ENCODE measurements around the gene DCAF12L1. TPM values are rescaled to one million over a fixed set of nuclear protein-coding genes. Genes with fewer than 3 reads are reported as not detected.

Gene DCAF12L1
- total RNA-seq, 1 experiment from 2014 or later: not detected

DNA sequence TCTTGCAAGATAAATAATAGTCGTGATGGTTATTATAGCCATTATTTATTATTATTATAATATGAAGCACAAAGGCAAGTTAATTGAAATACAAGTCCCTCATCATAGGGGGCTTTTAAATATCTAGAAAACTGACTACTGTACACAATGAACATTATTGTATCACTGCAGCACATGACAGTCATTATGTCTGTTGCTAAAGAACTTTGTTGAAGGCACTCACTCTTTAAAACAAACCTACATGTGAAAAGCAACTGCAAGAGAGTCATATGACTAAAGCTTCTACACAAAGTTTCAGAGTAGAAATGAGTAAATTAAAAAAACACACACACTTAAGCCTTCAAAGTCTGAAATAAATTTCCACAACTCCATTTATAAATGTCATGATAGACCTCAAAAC is 23.3 kb upstream of the DCAF12L1 start:
- H3K4me2 ChIP-seq (ENCODE audit: low read length): no peak overlapping the region
- ATAC-seq (no peak), DNase-seq (ENCODE audit: low read depth, low spot score) (no peak)
- H4K20me1 ChIP-seq (ENCODE audit: insufficient read depth): no peaks in the 10 kb centered on the region
- H3K27me3 ChIP-seq (ENCODE audit: insufficient read depth, low read length): no peaks in the 10 kb centered on the region
- H3K36me3 ChIP-seq (ENCODE audit: control insufficient read depth in 1 of 2, insufficient read depth in 2 of 2, low read length in 2 of 2): no peaks in the 10 kb centered on the region
- H3K79me2 ChIP-seq (ENCODE audit: insufficient read depth, low read length): no peaks in the 10 kb centered on the region
- TF ChIP-seq EZH2phosphoT487 (IDR thresholded peaks at IDR 0.05; ENCODE audit: borderline replicate concordance): no peak
- TF ChIP-seq, protein P1, sequence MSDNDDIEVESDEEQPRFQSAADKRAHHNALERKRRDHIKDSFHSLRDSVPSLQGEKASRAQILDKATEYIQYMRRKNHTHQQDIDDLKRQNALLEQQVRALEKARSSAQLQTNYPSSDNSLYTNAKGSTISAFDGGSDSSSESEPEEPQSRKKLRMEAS (IDR thresholded peaks at IDR 0.05): no peak
- no peak for TF ChIP-seq ZFX (IDR thresholded peaks at IDR 0.05)
- TF ChIP-seq JUND (IDR thresholded peaks at IDR 0.05): no peak
- TF ChIP-seq YY1 (IDR thresholded peaks at IDR 0.05; ENCODE audit: extremely low read depth, insufficient replicate concordance, low read depth, low read length): no peak
- TF ChIP-seq, protein P2, sequence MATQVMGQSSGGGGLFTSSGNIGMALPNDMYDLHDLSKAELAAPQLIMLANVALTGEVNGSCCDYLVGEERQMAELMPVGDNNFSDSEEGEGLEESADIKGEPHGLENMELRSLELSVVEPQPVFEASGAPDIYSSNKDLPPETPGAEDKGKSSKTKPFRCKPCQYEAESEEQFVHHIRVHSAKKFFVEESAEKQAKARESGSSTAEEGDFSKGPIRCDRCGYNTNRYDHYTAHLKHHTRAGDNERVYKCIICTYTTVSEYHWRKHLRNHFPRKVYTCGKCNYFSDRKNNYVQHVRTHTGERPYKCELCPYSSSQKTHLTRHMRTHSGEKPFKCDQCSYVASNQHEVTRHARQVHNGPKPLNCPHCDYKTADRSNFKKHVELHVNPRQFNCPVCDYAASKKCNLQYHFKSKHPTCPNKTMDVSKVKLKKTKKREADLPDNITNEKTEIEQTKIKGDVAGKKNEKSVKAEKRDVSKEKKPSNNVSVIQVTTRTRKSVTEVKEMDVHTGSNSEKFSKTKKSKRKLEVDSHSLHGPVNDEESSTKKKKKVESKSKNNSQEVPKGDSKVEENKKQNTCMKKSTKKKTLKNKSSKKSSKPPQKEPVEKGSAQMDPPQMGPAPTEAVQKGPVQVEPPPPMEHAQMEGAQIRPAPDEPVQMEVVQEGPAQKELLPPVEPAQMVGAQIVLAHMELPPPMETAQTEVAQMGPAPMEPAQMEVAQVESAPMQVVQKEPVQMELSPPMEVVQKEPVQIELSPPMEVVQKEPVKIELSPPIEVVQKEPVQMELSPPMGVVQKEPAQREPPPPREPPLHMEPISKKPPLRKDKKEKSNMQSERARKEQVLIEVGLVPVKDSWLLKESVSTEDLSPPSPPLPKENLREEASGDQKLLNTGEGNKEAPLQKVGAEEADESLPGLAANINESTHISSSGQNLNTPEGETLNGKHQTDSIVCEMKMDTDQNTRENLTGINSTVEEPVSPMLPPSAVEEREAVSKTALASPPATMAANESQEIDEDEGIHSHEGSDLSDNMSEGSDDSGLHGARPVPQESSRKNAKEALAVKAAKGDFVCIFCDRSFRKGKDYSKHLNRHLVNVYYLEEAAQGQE (IDR thresholded peaks at IDR 0.05; ENCODE audit: low read depth): no peak
- TF ChIP-seq, protein P3, sequence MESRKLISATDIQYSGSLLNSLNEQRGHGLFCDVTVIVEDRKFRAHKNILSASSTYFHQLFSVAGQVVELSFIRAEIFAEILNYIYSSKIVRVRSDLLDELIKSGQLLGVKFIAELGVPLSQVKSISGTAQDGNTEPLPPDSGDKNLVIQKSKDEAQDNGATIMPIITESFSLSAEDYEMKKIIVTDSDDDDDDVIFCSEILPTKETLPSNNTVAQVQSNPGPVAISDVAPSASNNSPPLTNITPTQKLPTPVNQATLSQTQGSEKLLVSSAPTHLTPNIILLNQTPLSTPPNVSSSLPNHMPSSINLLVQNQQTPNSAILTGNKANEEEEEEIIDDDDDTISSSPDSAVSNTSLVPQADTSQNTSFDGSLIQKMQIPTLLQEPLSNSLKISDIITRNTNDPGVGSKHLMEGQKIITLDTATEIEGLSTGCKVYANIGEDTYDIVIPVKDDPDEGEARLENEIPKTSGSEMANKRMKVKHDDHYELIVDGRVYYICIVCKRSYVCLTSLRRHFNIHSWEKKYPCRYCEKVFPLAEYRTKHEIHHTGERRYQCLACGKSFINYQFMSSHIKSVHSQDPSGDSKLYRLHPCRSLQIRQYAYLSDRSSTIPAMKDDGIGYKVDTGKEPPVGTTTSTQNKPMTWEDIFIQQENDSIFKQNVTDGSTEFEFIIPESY (IDR thresholded peaks at IDR 0.05; ENCODE audit: extremely low read depth, insufficient replicate concordance, low read length): no peak
- TF ChIP-seq CBX3 (IDR thresholded peaks at IDR 0.05; ENCODE audit: low read depth): no peak
- TF ChIP-seq POLR2A (IDR thresholded peaks at IDR 0.05; ENCODE audit: borderline replicate concordance, extremely low read depth, insufficient read depth, insufficient read length): no peak
- H3K4me3 ChIP-seq (replicated peaks in 1 of 2; ENCODE audit: low read depth in 1 of 2, low read length in 2 of 2): no peak overlapping the region
- intact Hi-C loops (cut with micrococcal nuclease): no loop called here
- RAD21 ChIA-PET (ENCODE audit: low non-redundant PET in 1 of 2, low total read pairs in 2 of 2, uncharacterized antibody in 2 of 2, unreplicated experiment in 2 of 2): no interaction called here
- CTCF ChIA-PET: no interaction called here
- POLR2A ChIA-PET: no interaction called here
- H3K27ac ChIP-seq (ENCODE audit: low read depth, low read length): no peak overlapping the region
- H3K9ac ChIP-seq (ENCODE audit: low read length): no peak overlapping the region
- H3K9me2 ChIP-seq (ENCODE audit: insufficient read depth): no peaks in the 10 kb centered on the region
- BruUV-seq (replicated peaks): no TSS peak
- no peak overlapping the region for H2AFZ ChIP-seq (ENCODE audit: low read depth, low read length, poor library complexity, severe bottlenecking)
- no peaks in the 10 kb centered on the region for H3K4me1 ChIP-seq (ENCODE audit: control insufficient read depth in 1 of 2, insufficient read depth in 2 of 2, low read length in 2 of 2)
- no peaks in the 10 kb centered on the region for H3K9me3 ChIP-seq (ENCODE audit: control insufficient read depth in 1 of 2, insufficient read depth in 1 of 2, low read depth in 1 of 2, low read length in 2 of 2)

Measured in HCT116 (cell line).